Upper lobe of right lung (tissue), 1 donor: Measurements from ENCODE around the gene ANAPC15. TPM values are rescaled to one million over a fixed set of nuclear protein-coding genes. Genes with fewer than 3 reads are reported as not detected.

Experiments
- ATAC-seq: fragments of 200-7000 bp; cut with Tn5 transposase; one replicate; pipeline ENCODE4 v1.9.1; 2020; ENCODE audit warnings: mild to moderate bottlenecking, moderate library complexity
- DNase-seq: peaks from one replicate; pipeline ENCODE4 v3.0.0-alpha.2; 2020
- H3K27ac ChIP-seq: fragments of 200-600 bp; one replicate; pipeline ENCODE4 v1.8.0; 2022
- H3K27me3 ChIP-seq: fragments of 200-600 bp; one replicate; pipeline ENCODE4 v1.8.0; 2022; ENCODE audit warnings: mild to moderate bottlenecking
- H3K36me3 ChIP-seq: fragments of 200-600 bp; one replicate; pipeline ENCODE4 v1.8.0; 2022
- H3K4me1 ChIP-seq: fragments of 200-600 bp; one replicate; pipeline ENCODE4 v1.8.0; 2022
- H3K4me3 ChIP-seq: fragments of 200-600 bp; one replicate; pipeline ENCODE4 v1.8.0; 2022; ENCODE audit warnings: mild to moderate bottlenecking
- H3K9me3 ChIP-seq: fragments of 200-600 bp; one replicate; pipeline ENCODE4 v1.8.0; 2022
- intact Hi-C: fragments of 100-400 bp; cut with DNase I; formaldehyde crosslinking; loops from one replicate; pipeline ENCODE4 v1.11.0; 2022
- total RNA-seq: library from RNA; stranded (reverse); fragmentation: NEBNext Ultra II Directional; extraction: Animal tissue kit (Norgen Biotek cat#: 25700); gene quantifications from one replicate; pipeline ENCODE4 v1.2.1, GENCODE V29; 2021
- TF ChIP-seq, protein P1 (sequence below): fragments of 200-600 bp; IDR thresholded peaks from one replicate; pipeline ENCODE4 v1.8.0; 2022; ENCODE audit warnings: antibody characterized with exemption
- donor health status: DM: no; HTN: yes; CAD: no; lungs with severe emphysema.

Gene ANAPC15
- total RNA-seq, 1 donor from 2014 or later = 25.2 TPM

GRCh38 chr11:72075756-72076155, 36.7 kb downstream of the ANAPC15 start:
- Histone ChIP-seq H3K9me3 (no peaks in the 10 kb centered on the region), H3K4me1 (peaks cover 30% of the 10 kb centered on the region), H3K27ac (no peak overlapping the region), H3K27me3 (no peaks in the 10 kb centered on the region), H3K36me3 (no peaks in the 10 kb centered on the region), H3K4me3 (no peak overlapping the region)
- intact Hi-C loops = no loop called here
- DNase-seq = no peak
- no peak for ATAC-seq
- TF ChIP-seq, protein P1, sequence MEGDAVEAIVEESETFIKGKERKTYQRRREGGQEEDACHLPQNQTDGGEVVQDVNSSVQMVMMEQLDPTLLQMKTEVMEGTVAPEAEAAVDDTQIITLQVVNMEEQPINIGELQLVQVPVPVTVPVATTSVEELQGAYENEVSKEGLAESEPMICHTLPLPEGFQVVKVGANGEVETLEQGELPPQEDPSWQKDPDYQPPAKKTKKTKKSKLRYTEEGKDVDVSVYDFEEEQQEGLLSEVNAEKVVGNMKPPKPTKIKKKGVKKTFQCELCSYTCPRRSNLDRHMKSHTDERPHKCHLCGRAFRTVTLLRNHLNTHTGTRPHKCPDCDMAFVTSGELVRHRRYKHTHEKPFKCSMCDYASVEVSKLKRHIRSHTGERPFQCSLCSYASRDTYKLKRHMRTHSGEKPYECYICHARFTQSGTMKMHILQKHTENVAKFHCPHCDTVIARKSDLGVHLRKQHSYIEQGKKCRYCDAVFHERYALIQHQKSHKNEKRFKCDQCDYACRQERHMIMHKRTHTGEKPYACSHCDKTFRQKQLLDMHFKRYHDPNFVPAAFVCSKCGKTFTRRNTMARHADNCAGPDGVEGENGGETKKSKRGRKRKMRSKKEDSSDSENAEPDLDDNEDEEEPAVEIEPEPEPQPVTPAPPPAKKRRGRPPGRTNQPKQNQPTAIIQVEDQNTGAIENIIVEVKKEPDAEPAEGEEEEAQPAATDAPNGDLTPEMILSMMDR = no peak

DNA sequence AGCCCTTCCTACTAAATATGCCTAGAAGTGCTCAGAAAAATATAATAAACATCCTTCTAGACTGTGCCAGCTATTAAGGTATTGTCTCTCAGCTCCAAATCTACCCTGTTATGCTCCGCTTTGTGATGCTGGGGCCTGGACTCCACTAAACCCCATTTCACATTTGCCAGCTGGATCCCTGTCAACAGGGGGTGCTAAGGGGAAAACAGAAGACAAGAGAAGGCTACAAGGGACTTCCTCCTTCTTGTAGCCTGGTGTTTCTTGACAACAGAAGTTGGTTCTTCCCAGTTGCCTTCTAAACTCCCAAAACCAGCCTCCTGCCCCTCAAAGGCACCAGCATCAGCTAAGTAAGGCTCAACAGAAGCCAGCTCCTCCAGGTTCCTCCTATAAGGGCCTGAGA, 37.4 kb downstream of the ANAPC15 start:
- H3K36me3 ChIP-seq = no peaks in the 10 kb centered on the region
- no peak overlapping the region for H3K4me3 ChIP-seq
- H3K27ac ChIP-seq = peak overlapping the region; percentile 47
- DNase-seq = no peak
- intact Hi-C loops = no loop called here
- H3K9me3 ChIP-seq = no peaks in the 10 kb centered on the region
- ATAC-seq = peak; percentile 67
- peaks cover 36% of the 10 kb centered on the region for H3K4me1 ChIP-seq
- H3K27me3 ChIP-seq = no peaks in the 10 kb centered on the region
- TF ChIP-seq, protein P1 = no peak

GRCh38 chr11:72072348-72072747, 40.1 kb downstream of the ANAPC15 start:
- ATAC-seq (peak; percentile 33), DNase-seq (no peak)
- TF ChIP-seq, protein P1 = no peak
- H3K9me3 ChIP-seq = no peaks in the 10 kb centered on the region
- no peak overlapping the region for H3K4me3 ChIP-seq
- peak overlapping the region; percentile 52 for H3K27ac ChIP-seq
- no peaks in the 10 kb centered on the region for H3K27me3 ChIP-seq
- H3K4me1 ChIP-seq = peaks cover 46% of the 10 kb centered on the region
- no peaks in the 10 kb centered on the region for H3K36me3 ChIP-seq
- intact Hi-C loops = no loop called here

- intact Hi-C loops = no loop called here
- peaks cover 58% of the 10 kb centered on the region for H3K4me1 ChIP-seq
- ATAC-seq (no peak), DNase-seq (no peak)
- TF ChIP-seq, protein P1 = no peak
- H3K4me3 ChIP-seq = no peak overlapping the region
- no peaks in the 10 kb centered on the region for H3K36me3 ChIP-seq
- H3K9me3 ChIP-seq = no peaks in the 10 kb centered on the region
- H3K27ac ChIP-seq = peak overlapping the region; percentile 84
- H3K27me3 ChIP-seq = no peaks in the 10 kb centered on the region
These were observed 42.0 kb downstream of the ANAPC15 start for GRCh38 chr11:72070491-72070890.

DNA sequence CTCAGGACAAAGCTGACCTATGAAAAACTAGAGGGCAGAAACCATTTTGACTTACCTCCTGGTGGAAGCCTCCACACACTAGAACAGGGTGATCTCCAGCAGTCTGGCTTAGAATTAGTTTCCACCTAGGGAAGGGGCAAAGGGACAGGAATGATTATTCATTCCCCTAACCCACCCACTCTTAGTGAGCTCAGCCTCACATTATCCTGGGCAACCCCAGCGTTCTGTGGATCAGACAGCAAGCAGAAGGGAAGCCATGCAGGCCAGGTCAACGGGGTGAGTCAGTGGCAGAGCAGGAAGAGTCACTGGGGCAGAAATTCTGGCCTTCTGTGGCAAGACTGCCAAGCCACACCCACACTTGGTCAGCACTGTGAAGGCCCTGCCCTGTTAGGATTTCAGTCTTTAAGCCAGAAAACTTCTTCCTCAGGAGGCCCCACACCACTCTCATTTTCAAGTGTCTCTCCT, 42.7 kb downstream of the ANAPC15 start:
- peak overlapping the region; percentile 28 for H3K4me3 ChIP-seq

More for the DNA sequence above, 42.7 kb downstream of the ANAPC15 start:
- no peaks in the 10 kb centered on the region for H3K9me3 ChIP-seq
- ATAC-seq (peak; percentile 98), DNase-seq (peak; percentile 89)
- no peaks in the 10 kb centered on the region for H3K27me3 ChIP-seq
- peak overlapping the region; percentile 84 for H3K27ac ChIP-seq
- TF ChIP-seq, protein P1 = no peak
- intact Hi-C loops = no loop called here
- peaks cover 58% of the 10 kb centered on the region for H3K4me1 ChIP-seq
- no peaks in the 10 kb centered on the region for H3K36me3 ChIP-seq
